KOPT-K1 (cell line): ENCODE measurements around the gene ZFAND3.

Experiments
- H3K27ac ChIP-seq: fragments of 200-600 bp; sonication (generic); 2 replicates; pipeline ENCODE4 v1.5.1; 2016; ENCODE audit warnings: antibody characterized with exemption, mild to moderate bottlenecking, low read depth, low read length; ENCODE audit not compliant: poor library complexity, severe bottlenecking
- H3K36me3 ChIP-seq: fragments of 200-600 bp; sonication (generic); 2 replicates; pipeline ENCODE4 v1.5.1; 2017; ENCODE audit warnings: antibody characterized with exemption, mild to moderate bottlenecking, low read length, moderate library complexity; ENCODE audit not compliant: insufficient read depth
- H3K9me3 ChIP-seq: fragments of 200-600 bp; sonication (generic); 2 replicates; pipeline ENCODE4 v1.5.1; 2017; ENCODE audit warnings: antibody characterized with exemption, low read length, mild to moderate bottlenecking; ENCODE audit not compliant: insufficient read depth, poor library complexity, severe bottlenecking

ZFAND3 gene

DNA sequence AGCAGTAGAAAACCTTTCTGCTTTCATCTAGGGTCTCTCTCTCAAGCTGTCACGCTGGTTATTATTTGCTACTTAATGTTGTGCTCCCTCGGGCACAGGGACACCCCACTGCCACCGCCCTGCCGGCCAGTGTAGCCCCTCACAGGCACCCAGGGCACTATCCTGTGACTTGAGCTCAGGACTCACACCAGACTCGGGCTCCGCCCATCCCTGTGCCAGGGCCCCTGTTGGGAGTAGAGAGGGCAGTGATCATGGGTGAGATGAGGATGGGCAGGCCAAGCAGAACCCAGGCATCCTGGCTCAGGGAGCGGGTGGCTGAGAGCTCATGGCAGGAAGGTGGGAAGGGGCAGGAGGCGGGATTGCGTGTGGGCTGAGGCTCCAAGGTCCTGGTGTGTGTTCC is 371.9 kb downstream of the ZFAND3 start:
- Histone ChIP-seq H3K9me3 (no peaks in the 10 kb centered on the region), H3K27ac (no peak overlapping the region), H3K36me3 (no peaks in the 10 kb centered on the region)

DNA sequence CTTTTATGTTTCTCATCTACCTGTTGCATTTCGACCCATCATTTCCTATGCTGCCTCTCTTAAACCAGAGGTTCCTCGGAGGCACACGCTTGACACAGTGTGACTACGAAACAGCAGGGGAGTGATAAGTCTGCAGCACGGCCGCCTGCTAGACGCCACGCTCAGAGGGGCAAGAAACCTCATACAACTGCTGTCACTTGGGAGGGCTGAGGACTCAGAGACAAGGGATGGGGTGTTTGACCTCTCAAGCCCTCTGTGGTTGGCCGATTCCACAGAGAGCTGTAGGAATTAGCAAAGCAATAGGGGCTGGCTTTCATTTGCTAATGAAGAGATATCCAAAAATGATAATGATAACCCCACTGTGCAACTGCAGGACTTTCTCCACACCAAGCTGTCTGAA is 372.5 kb downstream of the ZFAND3 start:
- Histone ChIP-seq H3K9me3 (no peaks in the 10 kb centered on the region), H3K27ac (no peak overlapping the region), H3K36me3 (no peaks in the 10 kb centered on the region)

DNA sequence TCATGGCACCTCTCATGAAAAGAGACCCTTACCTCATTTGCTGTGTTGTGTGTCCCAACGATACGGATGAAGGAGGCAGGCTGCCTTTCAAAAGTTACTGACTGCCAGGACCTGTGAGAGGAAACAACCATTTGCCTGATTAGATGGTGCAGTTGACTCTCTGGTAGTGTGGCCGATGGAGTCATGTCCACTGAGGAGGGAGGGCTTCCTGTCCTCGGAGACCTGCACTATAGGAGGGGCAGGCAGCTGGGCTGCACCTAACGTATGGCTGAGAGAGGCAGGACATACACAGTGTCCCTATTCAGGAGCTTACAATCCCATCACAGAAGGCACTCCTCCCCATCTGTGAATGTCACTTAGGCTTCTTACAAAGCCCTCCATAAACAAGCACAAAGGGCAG is 373.0 kb downstream of the ZFAND3 start:
- Histone ChIP-seq H3K36me3 (no peaks in the 10 kb centered on the region), H3K9me3 (no peaks in the 10 kb centered on the region), H3K27ac (no peak overlapping the region)

DNA sequence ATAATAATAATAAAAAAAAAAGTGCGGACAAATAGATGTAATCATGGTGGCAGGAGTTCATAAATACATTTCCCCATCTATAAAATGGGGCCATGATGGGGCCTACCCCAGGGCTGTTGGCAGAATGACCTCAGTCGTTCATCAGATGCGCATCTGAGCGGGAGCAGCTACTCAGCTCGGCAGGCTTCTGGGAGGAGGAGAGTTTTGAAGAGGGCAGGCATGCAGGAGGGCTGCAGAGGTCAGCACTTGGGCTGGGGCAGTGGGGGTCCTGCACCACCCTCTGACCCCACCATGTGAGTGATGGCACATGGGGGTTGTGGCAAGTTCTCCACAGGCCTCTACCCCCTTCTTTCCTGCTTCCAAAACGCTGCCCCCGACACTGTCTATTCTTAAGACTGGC is 373.5 kb downstream of the ZFAND3 start:
- Histone ChIP-seq H3K9me3 (no peaks in the 10 kb centered on the region), H3K27ac (no peak overlapping the region)

DNA sequence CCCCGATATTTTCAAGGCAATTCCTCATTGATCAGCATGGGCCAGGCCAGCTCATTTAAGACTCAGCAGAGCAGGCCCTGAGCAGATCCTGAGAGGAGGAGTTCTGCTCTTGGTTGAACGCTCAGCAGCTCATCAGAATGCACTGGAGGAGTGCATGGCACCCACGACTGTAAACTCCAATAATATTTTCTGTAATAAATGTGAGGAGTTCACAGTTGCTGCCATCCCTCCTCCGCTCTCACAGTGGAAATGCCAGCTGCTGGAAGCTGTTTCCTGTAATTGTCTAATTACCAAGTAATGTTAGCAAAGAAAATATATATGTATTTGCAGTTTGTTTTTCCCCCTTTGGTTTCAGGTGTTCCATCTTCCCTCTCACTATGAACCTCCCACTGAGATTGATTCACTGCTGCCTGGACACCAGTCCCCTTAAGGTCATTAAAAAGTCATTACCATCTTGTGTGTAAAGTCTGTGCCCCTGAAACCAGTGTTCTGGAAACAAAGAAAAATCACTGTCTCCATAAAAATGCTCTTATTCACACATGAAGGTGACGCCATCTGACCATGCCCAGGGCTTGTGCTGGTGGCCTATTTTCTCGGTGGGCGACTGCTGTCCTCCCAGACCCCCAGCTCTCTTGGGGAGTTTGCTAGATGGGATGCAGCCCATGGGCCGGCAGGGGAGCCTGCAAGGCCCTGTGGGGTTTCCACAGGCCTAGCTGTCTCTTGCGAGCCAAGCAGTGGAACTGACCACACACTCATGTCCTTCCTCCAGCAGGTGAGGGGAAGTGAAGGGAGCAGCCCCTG is 374.2 kb downstream of the ZFAND3 start:
- no peak overlapping the region for H3K27ac ChIP-seq
- no peaks in the 10 kb centered on the region for H3K36me3 ChIP-seq
- no peaks in the 10 kb centered on the region for H3K9me3 ChIP-seq

More for the DNA sequence above, 373.5 kb downstream of the ZFAND3 start:
- no peaks in the 10 kb centered on the region for H3K36me3 ChIP-seq

DNA sequence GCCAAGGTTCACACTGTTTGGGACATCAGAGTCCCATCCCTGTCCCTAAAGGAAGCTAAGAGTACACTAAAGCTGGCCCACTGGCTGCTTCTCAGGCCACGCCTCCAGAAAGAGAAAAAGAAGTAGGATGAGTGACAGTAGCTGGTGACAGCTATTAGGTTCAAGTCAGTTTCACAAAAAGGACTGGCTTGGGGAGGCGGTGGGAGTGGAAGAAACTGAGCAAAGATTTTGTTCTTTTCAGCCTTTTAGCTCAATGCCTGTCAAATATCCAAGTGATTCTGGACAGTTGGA is 374.7 kb downstream of the ZFAND3 start:
- H3K9me3 ChIP-seq, result no peaks in the 10 kb centered on the region
- H3K36me3 ChIP-seq, result no peaks in the 10 kb centered on the region
- H3K27ac ChIP-seq, result no peak overlapping the region

DNA sequence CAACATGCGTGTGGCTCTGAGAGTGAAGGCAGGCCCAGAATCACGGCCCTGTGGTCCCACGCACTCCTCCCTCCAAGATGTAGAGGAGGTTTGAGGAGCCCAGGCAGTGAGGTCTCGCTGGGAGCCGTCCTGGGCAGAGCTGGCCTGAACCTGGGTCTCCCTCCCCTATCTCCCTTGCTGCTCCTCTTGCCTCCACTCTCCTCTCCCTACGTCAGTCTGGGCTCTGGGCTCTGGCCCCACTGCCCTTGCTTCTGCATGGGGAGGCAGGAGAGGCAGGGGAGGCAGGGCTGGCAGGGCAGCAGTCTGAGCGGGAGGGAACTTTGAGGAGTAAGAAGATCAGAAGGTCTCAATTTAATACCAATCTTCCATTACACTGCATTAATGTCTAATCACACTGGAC is 375.1 kb downstream of the ZFAND3 start:
- Histone ChIP-seq H3K27ac (no peak overlapping the region), H3K36me3 (no peaks in the 10 kb centered on the region), H3K9me3 (no peaks in the 10 kb centered on the region)

DNA sequence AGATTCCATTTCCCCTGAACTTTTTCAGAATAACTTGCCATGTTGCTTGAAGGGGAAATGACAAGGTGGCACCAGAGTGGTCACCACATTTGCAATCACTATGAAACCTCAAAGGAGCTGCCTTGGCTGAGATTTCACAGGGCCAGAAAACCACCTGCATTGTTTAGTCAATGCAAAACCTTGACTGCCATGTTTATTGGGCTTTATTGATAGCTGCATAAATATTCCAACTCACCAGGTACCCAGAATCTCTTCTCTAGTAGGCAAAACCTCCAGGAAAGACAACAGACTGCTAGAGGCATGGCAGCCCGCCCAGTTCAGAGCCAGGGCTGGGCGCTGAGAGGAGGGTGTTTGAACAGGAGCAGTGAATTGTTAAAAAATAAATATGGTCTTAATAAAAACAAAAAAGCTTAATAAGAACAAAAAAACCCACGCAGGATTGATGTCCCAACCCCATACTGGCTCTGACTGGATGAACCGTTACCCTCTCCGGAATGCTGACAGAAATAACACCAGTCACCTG is 375.6 kb downstream of the ZFAND3 start:
- Histone ChIP-seq H3K36me3 (no peaks in the 10 kb centered on the region), H3K9me3 (no peaks in the 10 kb centered on the region), H3K27ac (no peak overlapping the region)

DNA sequence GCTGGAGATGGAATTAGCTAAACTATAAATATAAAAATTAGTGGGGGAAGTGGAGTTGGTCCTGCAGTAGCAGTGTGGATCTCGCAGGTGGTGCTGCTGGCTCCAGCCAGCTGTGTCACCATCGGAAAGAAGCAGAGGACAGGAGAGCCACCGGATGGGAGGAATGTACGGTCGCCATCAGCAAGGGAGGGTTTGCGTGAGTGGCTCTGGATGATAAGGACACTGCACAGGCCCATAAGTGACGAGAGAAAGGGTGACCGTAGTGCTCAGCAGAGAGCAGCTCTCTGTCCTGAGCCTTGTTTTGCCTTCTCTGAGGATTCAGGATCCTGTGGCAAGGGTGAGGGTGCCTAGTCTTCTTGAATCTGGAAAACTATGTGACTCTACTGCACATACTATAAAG is 378.7 kb downstream of the ZFAND3 start:
- Histone ChIP-seq H3K27ac (no peak overlapping the region), H3K36me3 (no peaks in the 10 kb centered on the region), H3K9me3 (no peaks in the 10 kb centered on the region)
